AG09319 (cell line): ENCODE results near the gene ATXN1.
A peak's percentile ranks its signal among the peaks of the same experiment; 100 is the strongest.

Experiments used
- DNase-seq: peaks from one replicate; pipeline ENCODE4 v3.0.0-alpha.2; 2010; ENCODE audit warnings: low read depth; ENCODE audit errors: extremely low read depth
- CTCF ChIP-seq: IDR thresholded peaks from 2 replicates; pipeline ENCODE4 v1.5.1; 2011; ENCODE audit warnings: low read depth, mild to moderate bottlenecking, inconsistent platforms, low read length, moderate library complexity

ATXN1 gene

DNA sequence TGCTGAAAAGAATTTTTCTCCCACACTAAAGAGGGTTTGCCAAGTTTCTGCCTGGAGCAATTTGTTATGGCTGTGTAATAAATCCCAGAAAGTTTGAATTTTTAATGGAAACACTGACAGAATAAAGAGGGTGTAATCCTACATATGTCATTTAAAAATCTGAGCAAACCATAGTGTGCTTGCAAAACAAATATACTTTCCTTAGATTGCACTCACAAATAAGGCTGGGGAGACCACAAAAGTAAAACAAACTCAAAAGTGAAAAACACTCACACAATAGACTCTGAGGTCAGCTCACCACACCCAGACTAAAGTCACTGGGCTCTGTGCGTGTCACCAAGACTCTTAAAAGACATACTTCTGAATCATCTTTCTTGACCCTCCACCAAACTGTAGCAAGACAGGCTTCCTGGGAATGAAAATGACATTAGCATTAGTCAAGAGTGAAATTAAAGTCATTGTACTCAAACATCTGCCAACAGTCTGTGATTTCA, 4.8 kb upstream of the ATXN1 start:
- peak; percentile 86 for DNase-seq
- no peak for TF ChIP-seq CTCF

GRCh38 chr6:16765235-16765634, 4.0 kb upstream of the ATXN1 start:
- no peak for DNase-seq
- no peak for TF ChIP-seq CTCF

GRCh38 chr6:16764188-16764950, 3.1 kb upstream of the ATXN1 start:
- peak; percentile 51 for TF ChIP-seq CTCF
- no peak for DNase-seq

DNA sequence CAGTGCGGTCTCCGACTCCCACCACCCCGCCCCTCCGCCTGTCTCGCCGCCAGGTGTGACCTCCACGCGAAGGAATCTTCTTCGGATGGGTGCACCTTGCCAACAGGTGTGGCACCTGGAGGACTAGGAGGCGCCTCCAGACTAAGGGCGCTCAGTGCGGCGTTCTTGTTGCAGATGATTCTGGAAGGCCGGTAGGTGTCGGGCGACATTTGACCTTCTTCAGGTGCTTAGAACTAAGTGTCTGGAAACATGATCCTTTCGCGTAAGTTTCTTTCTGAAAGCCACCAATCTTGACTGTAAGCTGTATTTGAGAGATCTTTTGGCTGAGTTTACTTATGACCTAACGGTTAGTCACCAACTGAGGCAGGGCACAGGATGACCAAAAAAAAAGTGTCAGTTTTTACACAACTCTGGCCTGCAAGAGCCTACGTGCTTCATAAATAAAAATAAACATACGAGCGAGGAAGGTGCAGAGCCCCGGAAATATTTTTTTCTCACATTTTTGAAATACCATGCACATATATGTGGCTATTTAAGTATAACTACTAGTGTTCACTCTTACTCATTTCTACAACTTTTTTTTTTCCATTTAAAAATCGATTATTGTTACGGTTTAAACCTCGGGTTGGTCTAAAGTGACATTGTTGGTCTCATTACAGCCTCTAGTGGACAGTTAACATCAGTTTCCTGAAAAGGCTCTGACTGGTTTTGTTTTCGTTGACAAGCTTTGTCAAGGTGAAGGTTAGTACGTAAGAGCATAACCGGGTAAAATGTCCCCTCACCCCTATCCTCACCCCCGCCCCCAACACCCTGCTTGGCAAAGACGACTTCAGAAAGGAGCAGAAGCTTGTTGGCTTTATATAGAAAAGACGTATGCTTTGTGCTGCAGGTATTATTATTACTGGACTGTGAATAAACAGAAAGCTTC, 1.6 kb upstream of the ATXN1 start:
- DNase-seq = no peak
- peak; percentile 91 for TF ChIP-seq CTCF

DNA sequence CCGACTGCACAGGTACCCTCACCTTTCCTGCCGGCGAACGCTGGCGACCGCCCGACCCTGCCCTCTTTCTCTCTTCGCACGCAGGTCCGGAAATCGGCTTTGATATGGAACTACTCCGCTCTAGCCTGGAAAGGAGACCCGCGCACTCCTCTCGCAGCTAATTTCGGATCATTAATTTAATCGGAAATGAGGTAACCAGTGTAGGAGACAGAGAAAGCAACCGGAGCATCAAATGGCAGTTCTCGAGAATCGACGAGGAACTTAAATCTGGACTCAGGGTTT, 949 bp upstream of the ATXN1 start:
- DNase-seq = no peak

DNA sequence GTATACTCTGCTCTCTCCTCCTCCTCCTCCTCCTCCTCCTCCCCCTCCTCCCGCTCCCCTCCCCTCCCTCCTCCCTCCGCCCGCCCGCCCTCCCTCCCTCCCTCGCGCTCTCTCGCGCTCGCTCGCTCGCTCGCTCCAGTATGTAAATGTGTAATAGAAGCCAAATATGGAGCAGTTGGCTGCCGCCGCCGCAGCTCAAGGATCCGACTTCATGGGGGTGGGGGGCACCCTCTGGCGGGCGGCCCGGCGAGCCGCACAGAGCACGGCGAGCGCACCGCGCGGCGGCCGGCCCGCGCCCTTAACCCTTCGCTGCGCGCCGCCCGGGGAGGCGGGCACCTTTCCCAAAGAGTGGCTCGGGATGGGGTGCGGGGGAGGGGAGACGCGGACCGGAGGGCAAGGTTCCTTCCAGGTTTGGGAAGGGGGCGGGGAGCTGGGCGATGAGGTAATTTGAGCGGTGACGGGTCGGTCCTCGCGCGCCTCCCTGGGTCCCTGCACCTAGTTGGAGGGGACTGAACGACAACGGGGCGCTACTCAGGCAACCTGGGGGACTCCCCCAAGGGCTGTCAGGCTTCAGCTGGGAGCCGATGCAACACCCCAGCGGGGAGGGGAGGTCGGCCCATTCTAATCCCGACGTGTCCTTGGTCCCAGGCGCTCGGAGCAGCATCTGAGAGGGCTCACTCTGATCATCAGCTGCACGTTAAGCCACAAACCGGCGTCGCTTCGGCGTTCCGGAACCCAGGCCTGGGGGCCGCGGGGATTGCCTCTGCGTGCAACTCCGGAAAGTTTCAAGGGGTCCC, 409 bp upstream of the ATXN1 start:
- no peak; the same call in 1 of the 2 replicates for TF ChIP-seq CTCF
- peak; percentile 80 for DNase-seq

More for the DNA sequence above, 949 bp upstream of the ATXN1 start:
- TF ChIP-seq CTCF = no peak
